Adrenal gland (tissue), 12 donors: Measurements from ENCODE around the gene DLGAP1. TPM values are rescaled to one million over a fixed set of nuclear protein-coding genes. Genes with fewer than 3 reads are reported as not detected.

Source experiments
- DNase-seq, 7 donors: peaks; one replicate each; pipeline ENCODE4 v3.0.0-alpha.2; 2019 to 2020
- H3K27ac ChIP-seq, 5 donors: fragments of 200-600 bp; sonication (generic) in 4 of 5; 1 replicate in 3 of 5; 2 replicates in 2 of 5; pipeline versions ENCODE4 v1.5.1 to v1.8.0; 2016 to 2020; ENCODE audit warnings: mild to moderate bottlenecking in 1 of 5
- H3K27me3 ChIP-seq: fragments of 200-600 bp; 2 replicates; pipeline ENCODE4 v1.8.0; 2021
- H3K36me3 ChIP-seq, 2 donors: fragments of 200-600 bp; replicated peaks in 1 of 2; 1 replicate in 1 of 2; 2 replicates in 1 of 2; pipeline versions ENCODE4 v1.5.1 to v1.8.0; 2018 to 2022
- H3K4me1 ChIP-seq, 2 donors: fragments of 200-600 bp; replicated peaks in 1 of 2; 1 replicate in 1 of 2; 2 replicates in 1 of 2; pipeline versions ENCODE4 v1.5.1 to v1.8.0; 2018 to 2021
- H3K4me3 ChIP-seq, 4 donors: fragments of 200-600 bp; sonication (generic) in 3 of 4; one replicate each; pipeline ENCODE4 v1.5.1; 2016 to 2018
- H3K9me3 ChIP-seq, 3 donors: fragments of 200-600 bp; sonication (generic) in 1 of 3; replicated peaks in 1 of 3; 1 replicate in 2 of 3; 2 replicates in 1 of 3; pipeline versions ENCODE4 v1.5.1 to v1.8.0; 2016 to 2021
- CTCF ChIP-seq, 6 experiments: fragments of 450-650 bp in 4 of 6; fragments of 200-600 bp in 2 of 6; sonication (generic) in 1 of 6; IDR thresholded peaks; 1 replicate in 5 of 6; 2 replicates in 1 of 6; pipeline versions ENCODE4 v1.5.1 to v1.8.0; 2016 to 2021; ENCODE audit warnings: antibody characterized with exemption in 6 of 6, mild to moderate bottlenecking in 2 of 6, moderate library complexity in 1 of 6
- POLR2A ChIP-seq, 2 donors: fragments of 450-650 bp; IDR thresholded peaks; one replicate each; pipeline ENCODE4 v1.6.1; 2017; ENCODE audit warnings: antibody characterized with exemption in 2 of 2, mild to moderate bottlenecking in 2 of 2, moderate library complexity in 1 of 2
- WGBS, 4 donors: extraction: QIAGEN DNeasy Blood & Tissue Kit in 2 of 4; methylation state at CpG; one replicate each; pipeline versions ENCODE4 v1.1.5 to v1.1.7; 2013 to 2017; 5-methylcytosine and 5-hydroxymethylcytosine counted together
- intact Hi-C, 2 donors: fragments of 100-400 bp; cut with DNase I; formaldehyde crosslinking; loops; one replicate each; pipeline versions ENCODE4 v1.14.1 to v1.15.0; 2022 to 2023
- polyA plus RNA-seq, 3 donors: library from polyadenylated mRNA; stranded (reverse); fragments of 200-250 nt in 2 of 3; fragments of 350-450 nt in 1 of 3; fragmentation: Illumina TruSeq in 1 of 3; extraction: RNeasy Lipid Tissue Mini Kit (QIAGEN cat#74804) in 1 of 3; gene quantifications; one replicate each; pipeline ENCODE4 v1.2.3, GENCODE V29; 2013 to 2014
- total RNA-seq, 9 donors: library from RNA; depleted of rRNA in 4 of 9; stranded (reverse); fragments of >200 nt in 4 of 9; fragments of 120-200 nt in 1 of 9; fragmentation: NEBNext Ultra II Directional in 1 of 9; extraction: Animal tissue kit (Norgen Biotek cat#: 25700) in 1 of 9; gene quantifications; one replicate each; pipeline versions ENCODE4 v1.1.0 to v1.2.4, GENCODE V29; 2013 to 2023
- donor health status: healthy with polysubstance abuse.
- donor health status: Bipolar disorder and iron deficiency.
- donor health status: DM: yes; HTN: yes; CAD: no.
- donor health status: DM: no; HTN: no; CAD: no.
- donor health status: DM: no; HTN: no; CAD: no.
- donor health status: DM: yes; HTN: yes; CAD: no.

DLGAP1 gene
- total and polyA plus RNA-seq, 12 donors = 1.7 to 30.9 (median 12.9) TPM

GRCh38 chr18:3741333-3741732 lies 713.8 kb downstream of the DLGAP1 start:
- WGBS, 4 donors = 100% methylated on average over 1 of the region's 1 CpG
- Histone ChIP-seq H3K9me3 (no peaks in the 10 kb centered on the region), H3K4me1 (no peaks in the 10 kb centered on the region), H3K27ac (no peak overlapping the region), H3K27me3 (no peaks in the 10 kb centered on the region), H3K36me3 (no peaks in the 10 kb centered on the region), H3K4me3 (no peak overlapping the region)
- DNase-seq = no peak
- intact Hi-C loops = no loop called here
- TF ChIP-seq CTCF (IDR thresholded peaks at IDR 0.05) = no peak
- TF ChIP-seq POLR2A (IDR thresholded peaks at IDR 0.05) = no peak

GRCh38 chr18:3728704-3729437 lies 726.2 kb downstream of the DLGAP1 start:
- peaks cover 0 to 1% of the 10 kb centered on the region in 2 donors for H3K4me1 ChIP-seq
- H3K36me3 ChIP-seq = no peaks in the 10 kb centered on the region
- H3K4me3 ChIP-seq = no peak overlapping the region
- DNase-seq = no peak
- 93 to 98% (median 96%) methylated on average over 32 to 35 of the region's 35 CpGs for WGBS, 4 donors
- intact Hi-C loops = no loop called here
- no peaks in the 10 kb centered on the region for H3K27me3 ChIP-seq
- no peaks in the 10 kb centered on the region for H3K9me3 ChIP-seq
- no peak overlapping the region for H3K27ac ChIP-seq
- no peak for TF ChIP-seq CTCF (IDR thresholded peaks at IDR 0.05)
- no peak for TF ChIP-seq POLR2A (IDR thresholded peaks at IDR 0.05)

- TF ChIP-seq POLR2A (IDR thresholded peaks at IDR 0.05) (no peak), CTCF (IDR thresholded peaks at IDR 0.05) (no peak)
- intact Hi-C loops = no loop called here
- peaks cover 6 to 17% of the 10 kb centered on the region in 2 donors for H3K4me1 ChIP-seq
- H3K4me3 ChIP-seq = no peak overlapping the region
- H3K27ac ChIP-seq = no peak overlapping the region
- no peaks in the 10 kb centered on the region for H3K27me3 ChIP-seq
- WGBS, 4 donors = 79 to 89% (median 84%) methylated on average over 7 of the region's 7 CpGs
- no peaks in the 10 kb centered on the region for H3K36me3 ChIP-seq
- H3K9me3 ChIP-seq = no peaks in the 10 kb centered on the region
- no peak for DNase-seq
Observed at GRCh38 chr18:3727274-3727673, 727.8 kb downstream of the DLGAP1 start.

GRCh38 chr18:3726238-3726951 lies 728.7 kb downstream of the DLGAP1 start:
- 77 to 92% (median 88%) methylated on average over 4 of the region's 4 CpGs for WGBS, 4 donors
- no peak for TF ChIP-seq CTCF (IDR thresholded peaks at IDR 0.05)
- no peak for TF ChIP-seq POLR2A (IDR thresholded peaks at IDR 0.05)
- Histone ChIP-seq H3K4me1 (peaks cover 6 to 26% of the 10 kb centered on the region in 2 donors), H3K27ac (no peak overlapping the region), H3K27me3 (no peaks in the 10 kb centered on the region), H3K36me3 (no peaks in the 10 kb centered on the region), H3K4me3 (no peak overlapping the region), H3K9me3 (no peaks in the 10 kb centered on the region)
- intact Hi-C loops = no loop called here
- no peak for DNase-seq
